GM15510 (cell line): ENCODE measurements around the gene FRMD4B.

Experiments
- POLR2A ChIP-seq: IDR thresholded peaks from 3 replicates; pipeline ENCODE4 v1.6.1; 2011; ENCODE audit warnings: borderline replicate concordance; ENCODE audit not compliant: insufficient read length; ENCODE audit errors: extremely low read depth

Gene FRMD4B

GRCh38 chr3:69273896-69274295 is 112.0 kb downstream of the FRMD4B start:
- TF ChIP-seq POLR2A: no peak

- TF ChIP-seq POLR2A: no peak
Observed at GRCh38 chr3:69272556-69272955, 113.3 kb downstream of the FRMD4B start.

DNA sequence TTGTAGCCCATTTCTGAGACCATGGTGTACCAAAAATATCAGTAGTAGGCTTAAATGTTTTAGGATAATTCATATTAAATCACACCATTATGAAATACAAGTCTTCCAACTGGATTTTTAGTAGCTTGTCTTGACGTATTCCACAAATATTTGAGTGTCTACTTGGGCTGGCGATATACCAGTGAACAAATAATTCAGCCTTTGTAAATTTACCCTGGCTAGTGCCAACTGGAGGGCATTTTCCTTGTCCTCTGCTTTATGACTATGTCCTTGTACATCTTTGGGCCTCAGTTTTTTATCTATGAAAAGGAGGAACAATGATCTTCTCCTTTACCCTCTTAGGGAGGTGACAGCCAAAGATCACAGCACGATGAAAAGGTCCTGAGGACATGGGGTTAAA is 114.8 kb downstream of the FRMD4B start:
- TF ChIP-seq POLR2A: no peak

DNA sequence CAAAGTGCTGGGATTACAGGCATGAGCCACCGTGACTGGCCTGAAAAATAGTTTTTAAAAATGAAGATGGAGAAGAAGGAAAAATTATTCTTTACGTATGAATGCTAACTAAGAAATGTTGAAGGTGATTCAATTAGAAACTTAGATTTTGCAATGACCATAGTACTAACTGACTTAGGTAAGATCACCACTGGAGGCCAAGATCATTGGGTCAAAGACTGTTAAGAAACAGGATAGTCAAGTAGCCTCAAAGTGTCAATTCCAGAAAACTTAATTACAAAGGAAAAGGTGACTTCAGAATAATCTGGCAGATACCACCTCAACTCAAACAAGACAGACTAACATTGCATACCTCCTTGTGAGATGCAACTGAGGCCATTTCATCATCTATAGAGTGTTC is 119.3 kb downstream of the FRMD4B start:
- TF ChIP-seq POLR2A: no peak

- TF ChIP-seq POLR2A: no peak
Observed at GRCh38 chr3:69260216-69260787, 125.6 kb downstream of the FRMD4B start.

- no peak for TF ChIP-seq POLR2A
Observed at GRCh38 chr3:69259125-69259524, 126.8 kb downstream of the FRMD4B start.

DNA sequence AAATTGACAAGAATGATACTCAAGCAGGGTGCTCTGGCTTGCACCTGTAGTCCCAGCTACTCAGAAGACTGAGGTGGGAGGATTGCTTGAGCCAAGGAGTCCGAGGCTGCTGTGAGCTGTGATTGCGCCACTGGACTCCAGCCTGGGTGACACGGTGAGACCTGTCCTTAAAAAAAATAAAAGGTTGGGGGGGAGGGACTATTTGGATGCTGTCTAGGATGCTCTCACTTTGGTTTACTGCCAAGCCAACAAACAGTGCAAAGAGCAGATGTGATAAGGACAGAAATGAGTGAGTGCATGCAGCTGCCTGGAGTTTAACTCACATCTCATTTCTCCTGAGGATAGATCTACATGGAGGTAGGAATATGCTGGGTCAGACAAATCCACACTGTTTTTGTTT is 130.0 kb downstream of the FRMD4B start:
- no peak for TF ChIP-seq POLR2A

- TF ChIP-seq POLR2A: no peak
Observed at GRCh38 chr3:69254351-69254750, 131.5 kb downstream of the FRMD4B start.

- TF ChIP-seq POLR2A: no peak
Observed at GRCh38 chr3:69252631-69253030, 133.3 kb downstream of the FRMD4B start.

GRCh38 chr3:69252141-69252540 is 133.7 kb downstream of the FRMD4B start:
- TF ChIP-seq POLR2A: no peak

DNA sequence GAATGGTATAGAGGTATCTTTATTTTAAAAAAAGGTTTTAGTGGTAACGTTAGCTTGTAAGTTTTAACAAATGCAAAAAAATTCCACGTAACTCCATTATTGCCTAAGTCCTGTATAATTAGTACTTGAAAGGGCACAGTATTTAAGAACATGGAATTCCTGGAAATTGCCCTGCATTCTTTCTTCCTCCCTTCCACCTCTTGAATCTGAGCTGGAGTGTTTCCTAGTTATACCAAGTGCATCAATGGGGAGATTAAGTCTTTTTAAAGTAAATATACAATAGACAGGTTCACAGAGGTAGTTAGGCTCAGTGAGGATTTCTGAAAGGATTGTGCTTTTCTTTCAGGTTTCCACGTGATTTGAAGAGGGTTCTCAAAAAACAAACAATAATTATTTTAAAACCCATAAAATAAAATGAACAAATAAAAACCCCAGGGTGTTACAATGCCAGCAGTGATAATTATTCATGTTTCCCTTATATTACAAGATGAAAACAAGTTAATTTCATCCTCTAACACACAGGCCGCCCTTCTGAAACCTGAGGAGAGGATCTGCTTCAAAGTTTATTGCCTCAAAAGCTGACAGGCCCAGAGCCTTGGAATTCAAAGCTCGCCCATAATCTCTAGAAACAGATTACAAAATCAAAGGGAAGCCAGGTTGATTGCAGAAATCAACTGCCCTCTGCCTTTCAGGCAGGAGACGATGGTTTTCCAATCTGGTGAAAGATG is 134.6 kb downstream of the FRMD4B start:
- TF ChIP-seq POLR2A: no peak

DNA sequence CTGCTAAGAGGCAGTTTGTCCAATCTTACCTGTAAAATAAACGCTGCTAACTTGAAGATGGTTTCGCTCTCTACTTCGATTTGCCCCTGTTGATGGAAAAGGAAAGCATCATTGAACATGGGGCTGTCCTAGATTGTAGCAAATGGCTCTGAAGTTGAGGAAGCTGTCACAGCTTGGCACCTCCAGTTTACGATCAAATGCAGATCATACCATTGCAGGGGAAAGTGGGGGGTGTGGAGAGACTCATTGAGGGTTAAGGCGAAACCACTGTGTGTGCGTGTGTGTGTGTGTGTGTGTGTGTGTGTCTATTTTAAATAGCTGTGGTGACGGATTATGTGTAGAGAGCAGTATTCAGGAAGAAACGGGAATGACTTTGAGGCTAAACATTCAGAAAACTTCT is 135.9 kb downstream of the FRMD4B start:
- no peak for TF ChIP-seq POLR2A

DNA sequence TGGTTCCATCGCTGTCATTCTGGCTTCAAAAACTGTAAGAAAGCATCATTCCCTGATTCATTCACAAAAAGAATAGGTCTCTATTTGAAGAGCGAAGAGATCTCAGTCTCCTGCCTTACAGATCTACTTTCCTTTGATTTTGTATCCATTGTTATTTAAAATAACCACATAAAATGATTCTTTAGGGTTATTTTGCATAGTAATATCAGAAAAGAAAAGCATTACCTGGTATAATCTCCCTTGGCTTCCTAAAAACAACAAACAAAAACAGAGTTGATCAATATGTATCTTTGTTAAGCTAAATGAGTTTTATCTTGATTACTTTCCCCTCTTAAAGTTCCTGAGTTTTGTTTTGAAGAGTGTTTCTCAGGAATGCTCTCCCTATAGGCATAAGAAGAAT is 136.9 kb downstream of the FRMD4B start:
- TF ChIP-seq POLR2A: no peak

- no peak for TF ChIP-seq POLR2A
Observed at GRCh38 chr3:69248436-69248835, 137.5 kb downstream of the FRMD4B start.

GRCh38 chr3:69246612-69247011 is 139.3 kb downstream of the FRMD4B start:
- TF ChIP-seq POLR2A: no peak

DNA sequence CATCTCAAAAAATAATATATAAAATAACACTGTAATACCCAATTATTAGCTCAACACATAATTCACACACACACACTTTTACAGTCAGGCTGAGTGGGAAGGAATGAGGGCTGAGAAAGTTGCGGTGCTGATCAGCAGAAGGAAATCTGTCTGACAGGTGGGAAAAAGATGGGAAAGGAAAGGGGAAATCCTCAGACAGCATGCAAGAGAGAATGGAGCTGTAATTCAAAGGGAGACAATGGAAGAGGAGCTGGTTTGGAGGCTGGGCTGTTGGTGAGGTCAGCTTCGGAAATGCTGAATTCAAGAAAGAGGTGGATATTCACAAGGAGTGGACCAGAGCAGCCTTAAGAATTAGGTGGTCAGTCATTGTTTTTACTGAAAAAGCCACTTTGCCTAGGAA is 141.8 kb downstream of the FRMD4B start:
- no peak for TF ChIP-seq POLR2A
